HG02973 (cell line): Measurements from ENCODE around the gene ARHGEF25.
"Not testable (repeated sequence)": the region's sequence is repeated elsewhere in the genome, so short reads cannot be mapped to it uniquely, and the experiment has no call there.

Experiments used
- ATAC-seq: cut with Tn5 transposase; IDR thresholded peaks from one replicate; pipeline ENCODE4 v1.9.1; 2021; ENCODE audit warnings: moderate library complexity; ENCODE audit not compliant: unreplicated experiment

Gene ARHGEF25

DNA sequence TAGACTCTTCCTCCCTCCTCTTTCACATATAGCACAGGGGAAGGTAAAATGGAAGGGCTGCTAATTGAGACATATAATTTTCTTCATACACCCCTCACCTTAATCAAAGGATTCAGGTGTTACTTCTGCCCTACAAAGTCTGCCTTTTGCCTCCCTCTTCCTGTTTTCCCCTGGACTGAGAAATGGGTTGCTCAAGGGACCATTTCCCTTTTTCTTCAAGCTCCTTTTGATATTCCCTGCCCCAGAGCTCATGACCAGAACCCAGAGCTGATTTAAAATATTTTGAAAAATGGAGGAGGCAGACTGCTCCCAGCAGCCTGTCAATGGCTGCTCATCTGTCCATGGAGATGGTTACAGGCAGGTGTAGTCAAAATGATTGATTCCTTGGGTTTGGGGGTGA, 26.5 kb upstream of the ARHGEF25 start:
- no peak for ATAC-seq

GRCh38 chr12:57585156-57585555, 26.1 kb upstream of the ARHGEF25 start:
- ATAC-seq: no peak

DNA sequence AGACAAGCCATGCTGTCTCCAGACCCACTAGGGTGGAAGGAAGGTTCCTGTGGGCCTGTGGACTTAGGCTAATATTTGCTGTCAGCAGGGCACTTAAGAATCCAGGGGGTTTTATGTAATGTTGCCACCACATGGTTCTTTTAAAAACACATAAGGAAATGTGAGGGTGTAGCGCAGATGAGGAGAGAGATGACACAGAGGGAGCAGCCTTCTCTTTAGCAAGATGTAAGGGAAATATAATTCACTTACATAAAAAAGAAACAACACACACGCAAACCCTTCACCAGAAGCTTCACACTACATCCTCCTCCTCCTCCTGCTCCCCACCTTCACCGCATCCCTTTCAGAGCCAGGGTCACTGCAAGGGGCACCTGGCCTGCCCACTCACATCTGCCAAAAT, 25.1 kb upstream of the ARHGEF25 start:
- no peak for ATAC-seq

- ATAC-seq: no peak
These were observed 24.3 kb upstream of the ARHGEF25 start for GRCh38 chr12:57586832-57587429.

DNA sequence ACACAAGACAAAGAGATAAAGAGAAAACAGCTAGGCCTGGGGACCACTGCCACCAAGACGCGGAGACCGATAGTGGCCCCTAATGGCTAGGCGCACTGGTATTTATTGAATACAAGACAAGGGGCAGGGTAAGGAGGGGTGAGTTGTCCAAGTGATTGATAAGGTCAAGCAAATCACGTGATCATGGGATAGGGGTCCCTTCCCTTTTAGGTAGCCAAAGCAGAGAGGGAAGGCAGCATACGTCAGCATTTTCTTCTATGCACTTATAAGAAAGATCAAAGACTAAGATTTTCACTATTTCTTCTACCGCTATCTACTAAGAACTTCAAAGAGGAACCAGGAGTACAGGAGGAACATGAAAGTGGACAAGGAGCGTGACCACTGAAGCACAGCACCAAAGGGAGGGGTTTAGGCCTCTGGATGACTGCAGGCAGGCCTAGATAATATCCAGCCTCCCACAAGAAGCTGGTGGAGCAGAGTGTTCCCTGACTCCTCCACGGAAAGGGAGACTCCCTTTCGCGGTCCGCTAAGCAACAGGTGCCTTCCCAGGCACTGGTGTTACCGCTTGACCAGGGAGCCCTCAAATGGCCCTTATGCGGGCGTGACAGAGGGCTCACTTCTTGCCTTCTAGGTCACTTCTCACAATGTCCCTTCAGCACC, 22.2 kb upstream of the ARHGEF25 start:
- not testable (repeated sequence) for ATAC-seq

DNA sequence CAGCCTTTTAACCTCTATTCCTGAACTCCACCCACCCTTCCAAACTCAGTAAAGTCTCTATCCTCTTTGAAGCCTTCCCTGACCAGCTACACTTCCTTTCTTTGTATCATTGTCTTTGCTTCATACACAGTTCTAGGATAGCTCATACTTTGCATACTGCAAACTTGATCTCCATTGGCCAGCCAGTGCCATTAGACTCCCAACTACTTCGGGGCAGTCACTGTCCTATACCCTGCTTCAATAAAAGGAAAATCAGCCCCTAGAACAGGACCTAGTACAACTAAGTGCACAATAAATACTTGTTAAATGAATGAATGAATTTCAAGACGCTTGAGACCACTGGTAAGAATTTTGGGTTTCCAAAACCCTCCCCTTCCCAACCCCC, 20.8 kb upstream of the ARHGEF25 start:
- ATAC-seq: no peak

DNA sequence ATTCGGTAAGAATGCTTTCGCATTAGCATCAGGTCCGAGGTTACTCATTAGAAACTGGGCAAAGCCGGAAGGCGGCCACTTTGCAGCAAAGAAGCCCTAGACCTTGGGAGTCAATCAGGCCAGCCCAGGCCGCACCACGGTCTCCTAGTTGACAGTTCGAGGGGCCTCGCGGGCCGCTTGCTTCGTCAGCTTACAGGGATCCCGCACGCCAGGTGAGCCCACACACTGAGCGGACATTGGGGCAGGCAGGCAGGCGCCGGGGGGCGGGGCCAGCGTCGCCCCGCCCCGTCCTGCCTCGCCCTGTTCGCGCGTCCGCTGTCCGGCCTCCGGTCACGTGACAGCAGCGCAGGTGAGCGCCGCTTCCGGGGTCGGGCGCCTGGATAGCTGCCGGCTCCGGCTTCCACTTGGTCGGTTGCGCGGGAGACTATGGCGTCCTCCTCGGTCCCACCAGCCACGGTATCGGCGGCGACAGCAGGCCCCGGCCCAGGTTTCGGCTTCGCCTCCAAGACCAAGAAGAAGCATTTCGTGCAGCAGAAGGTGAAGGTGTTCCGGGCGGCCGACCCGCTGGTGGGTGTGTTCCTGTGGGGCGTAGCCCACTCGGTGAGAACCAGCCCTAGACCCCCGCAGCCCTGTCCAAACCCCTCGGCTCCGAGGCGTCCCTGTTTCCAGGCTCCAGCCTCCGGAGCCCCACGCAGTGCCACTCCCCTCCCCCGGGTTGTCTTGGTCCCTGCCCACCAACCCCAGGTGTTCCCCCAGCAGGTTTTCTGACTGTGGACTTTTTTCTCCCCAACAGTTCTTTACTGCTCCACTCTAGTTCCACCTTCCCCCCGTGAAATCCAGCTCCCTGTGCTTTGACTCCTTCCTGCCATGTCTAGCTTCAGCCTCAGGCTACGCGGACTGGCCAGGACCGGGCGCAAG, 20.1 kb upstream of the ARHGEF25 start, which contains the start of gene PIP4K2C:
PIP4K2C (plus strand) TSS at position 329 of the 918 bp plus-strand sequence; CDS start at position 427, 98 bp downstream.
- ATAC-seq: peak; percentile 96

DNA sequence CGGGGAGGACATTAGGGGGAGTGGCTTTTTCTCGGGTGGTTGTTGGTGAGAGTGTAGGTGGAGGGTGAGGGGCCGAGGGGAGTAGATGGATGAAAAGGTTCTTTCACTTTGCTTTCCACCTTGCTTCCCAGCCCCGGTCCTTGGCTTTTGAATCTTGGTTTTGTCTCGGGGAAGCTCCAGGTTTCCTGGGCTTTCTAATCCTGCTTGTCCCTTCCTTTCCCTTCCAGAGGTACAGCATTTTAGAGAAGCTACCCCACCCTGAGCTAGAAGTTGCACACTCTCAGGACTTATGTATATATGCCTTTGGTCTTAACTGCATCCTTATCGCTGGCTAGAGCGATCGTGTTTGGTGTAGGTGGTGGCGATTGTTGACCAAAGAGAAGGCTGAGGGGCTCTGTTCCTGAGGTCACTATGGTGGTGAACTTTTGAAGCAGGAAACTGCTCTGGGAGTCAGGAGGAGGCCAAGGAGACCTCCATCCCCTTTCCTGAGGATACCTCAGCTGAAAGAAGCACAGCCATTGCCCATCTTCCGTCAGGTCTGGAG, 19.4 kb upstream of the ARHGEF25 start:
- no peak for ATAC-seq

GRCh38 chr12:57592551-57593165, 18.6 kb upstream of the ARHGEF25 start:
- no peak for ATAC-seq

DNA sequence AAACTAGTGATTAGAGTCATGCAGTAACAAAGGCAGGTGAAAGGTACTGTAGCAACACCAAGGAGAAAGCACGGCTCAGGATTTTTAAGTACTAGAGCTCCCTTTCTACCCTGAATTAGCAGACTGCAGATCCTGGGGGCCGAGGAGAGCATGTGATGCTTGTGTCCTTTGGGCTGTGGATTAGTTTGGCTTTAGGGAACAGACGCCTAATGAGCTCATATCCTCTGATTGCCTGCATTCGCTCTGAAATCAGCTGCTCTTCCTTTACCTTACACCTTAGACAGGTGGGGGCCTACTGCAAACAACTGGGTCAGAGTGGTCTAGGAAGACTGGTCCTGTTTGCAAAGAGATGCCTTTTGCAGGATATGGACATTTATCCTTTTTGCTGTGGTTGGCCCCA, 18.0 kb upstream of the ARHGEF25 start:
- no peak for ATAC-seq

GRCh38 chr12:57600395-57600794, 10.8 kb upstream of the ARHGEF25 start:
- no peak for ATAC-seq

DNA sequence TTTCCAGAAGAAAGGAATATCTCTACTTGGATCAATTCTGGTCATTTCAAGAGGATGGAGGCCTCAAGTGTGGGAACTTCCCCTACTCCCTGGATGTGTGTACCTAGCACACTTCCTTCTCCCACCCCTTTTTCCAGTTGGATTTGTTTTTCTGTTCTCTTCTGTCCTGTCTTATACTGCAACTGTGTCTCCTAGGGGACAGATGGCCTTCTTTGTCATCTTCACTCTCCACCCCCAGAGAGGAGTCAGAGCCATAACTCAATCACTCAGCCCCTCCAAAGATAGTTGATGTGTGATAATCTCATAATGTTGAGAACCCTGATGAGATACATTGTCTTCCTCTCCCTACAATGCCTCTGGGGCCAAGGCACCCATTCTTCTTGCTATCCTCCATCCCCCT, 8.7 kb upstream of the ARHGEF25 start:
- ATAC-seq: no peak

- ATAC-seq: no peak
These were observed 7.9 kb upstream of the ARHGEF25 start for GRCh38 chr12:57603324-57603723.

GRCh38 chr12:57603815-57604453, 7.3 kb upstream of the ARHGEF25 start:
- ATAC-seq: no peak

- no peak for ATAC-seq
These were observed 6.7 kb upstream of the ARHGEF25 start, which contains the start of gene DTX3 for GRCh38 chr12:57604454-57604991. Gene DTX3 (plus strand): TSS chr12:57604824. CDS start chr12:57606518, 1,694 bp downstream.

- ATAC-seq: no peak
These were observed 6.0 kb upstream of the ARHGEF25 start for GRCh38 chr12:57604992-57605810.

GRCh38 chr12:57605811-57606311, 5.4 kb upstream of the ARHGEF25 start:
- no peak for ATAC-seq

- ATAC-seq: no peak
These were observed 4.8 kb upstream of the ARHGEF25 start for GRCh38 chr12:57606399-57606798.

- no peak for ATAC-seq
These were observed 4.4 kb upstream of the ARHGEF25 start for GRCh38 chr12:57606821-57607220.
